IMR-90 (cell line): ENCODE data around the gene PRKD1. TPM values are rescaled to one million over a fixed set of nuclear protein-coding genes. Genes with fewer than 3 reads are reported as not detected.

Experiments
- ATAC-seq: fragments of 200-7000 bp; cut with Tn5 transposase; 2 replicates; pipeline ENCODE4 v1.9.1; 2020; ENCODE audit warnings: low read depth, mild to moderate bottlenecking, moderate library complexity
- BruUV-seq: library from RNA; stranded (reverse); fragments of 400-500 nt; replicated peaks from 2 replicates; lab custom pipeline; 2021; lab: Mats Ljungman, UMichigan
- CTCF ChIA-PET: fragments of 300-600 bp; formaldehyde crosslinking; extraction: SDS; loops from one replicate; lab custom pipeline; 2021; ENCODE audit warnings: antibody characterized with exemption; lab: Yijun Ruan, JAX
- POLR2A ChIA-PET: fragments of 300-600 bp; sonication (Branson Sonifier 250); formaldehyde crosslinking; loops from one replicate; lab custom pipeline; 2022; ENCODE audit warnings: antibody characterized with exemption; ENCODE audit not compliant: unreplicated experiment; lab: Charles Lee
- DNase-seq: peaks from one replicate; pipeline ENCODE4 v3.0.0; 2013
- H2AFZ ChIP-seq: replicated peaks from 2 replicates; pipeline ENCODE3; 2013; ENCODE audit warnings: low read length, mild to moderate bottlenecking; ENCODE audit not compliant: poor library complexity
- H2AK5ac ChIP-seq: 2 replicates; pipeline ENCODE4 v1.6.1; 2013; ENCODE audit warnings: low read depth, low read length, inconsistent platforms
- H2AK9ac ChIP-seq: replicated peaks from 2 replicates; pipeline ENCODE3; 2013; ENCODE audit warnings: mild to moderate bottlenecking, low read depth, low read length, moderate library complexity; ENCODE audit not compliant: poor library complexity
- H2BK120ac ChIP-seq: 2 replicates; pipeline ENCODE4 v1.6.1; 2013; ENCODE audit warnings: low read depth, low read length, inconsistent platforms
- H2BK15ac ChIP-seq: 3 replicates; pipeline ENCODE4 v1.6.1; 2013; ENCODE audit warnings: low read depth, low read length, inconsistent platforms
- H2BK20ac ChIP-seq: 2 replicates; pipeline ENCODE4 v1.6.1; 2013; ENCODE audit warnings: low read depth, mild to moderate bottlenecking, inconsistent platforms, low read length, moderate library complexity
- H2BK5ac ChIP-seq: 2 replicates; pipeline ENCODE4 v1.6.1; 2013; ENCODE audit warnings: mild to moderate bottlenecking, low read depth, low read length, inconsistent platforms; ENCODE audit not compliant: poor library complexity, severe bottlenecking
- H3K14ac ChIP-seq: replicated peaks from 2 replicates; pipeline ENCODE4 v1.6.1; 2013; ENCODE audit warnings: low read depth, low read length, inconsistent platforms
- H3K18ac ChIP-seq: 2 replicates; pipeline ENCODE4 v1.6.1; 2013; ENCODE audit warnings: low read depth, low read length, control low read depth
- H3K23ac ChIP-seq: 2 replicates; pipeline ENCODE4 v1.6.1; 2013; ENCODE audit warnings: low read depth, low read length, inconsistent platforms
- H3K27ac ChIP-seq: 2 replicates; pipeline ENCODE4 v1.5.1; 2013; ENCODE audit warnings: mild to moderate bottlenecking, control low read depth, low read length; ENCODE audit not compliant: insufficient read depth
- H3K27me3 ChIP-seq: 2 replicates; pipeline ENCODE4 v1.6.1; 2013; ENCODE audit warnings: low read length; ENCODE audit not compliant: control insufficient read depth, insufficient read depth
- H3K36me3 ChIP-seq: 2 replicates; pipeline ENCODE4 v1.6.1; 2013; ENCODE audit warnings: low read length, mixed read lengths; ENCODE audit not compliant: control insufficient read depth, insufficient read depth
- H3K4ac ChIP-seq: 2 replicates; pipeline ENCODE4 v1.6.1; 2013; ENCODE audit warnings: low read depth, low read length, inconsistent platforms
- H3K4me1 ChIP-seq: 2 replicates; pipeline ENCODE4 v1.6.1; 2013; ENCODE audit warnings: low read length, mixed read lengths; ENCODE audit not compliant: control insufficient read depth, insufficient read depth
- H3K4me2 ChIP-seq: 2 replicates; pipeline ENCODE4 v1.6.1; 2013; ENCODE audit warnings: low read depth, mild to moderate bottlenecking, control low read depth, low read length, moderate library complexity
- H3K4me3 ChIP-seq: 2 replicates; pipeline ENCODE4 v1.5.1; 2013; ENCODE audit warnings: low read depth, mild to moderate bottlenecking, control low read depth, low read length, moderate library complexity; ENCODE audit not compliant: insufficient read depth
- H3K56ac ChIP-seq: 2 replicates; pipeline ENCODE4 v1.6.1; 2013; ENCODE audit warnings: low read length, inconsistent platforms; ENCODE audit not compliant: insufficient read depth; ENCODE audit errors: extremely low read depth
- H3K79me1 ChIP-seq, 2 experiments: 2 replicates each; pipeline ENCODE4 v1.6.1; 2013; ENCODE audit warnings: low read length in 2 of 2, inconsistent platforms in 1 of 2, low read depth in 1 of 2
- H3K9ac ChIP-seq: 2 replicates; pipeline ENCODE4 v1.6.1; 2013; ENCODE audit warnings: low read depth, low read length, control low read depth
- H3K9me1 ChIP-seq: 2 replicates; pipeline ENCODE4 v1.6.1; 2013; ENCODE audit warnings: low read length, inconsistent platforms; ENCODE audit not compliant: insufficient read depth
- H3K9me3 ChIP-seq: 2 replicates; pipeline ENCODE4 v1.6.1; 2013; ENCODE audit warnings: low read length; ENCODE audit not compliant: control insufficient read depth, insufficient read depth
- H4K20me1 ChIP-seq: 2 replicates; pipeline ENCODE4 v1.6.1; 2013; ENCODE audit warnings: low read length, inconsistent platforms; ENCODE audit not compliant: insufficient read depth
- H4K5ac ChIP-seq: 2 replicates; pipeline ENCODE4 v1.6.1; 2013; ENCODE audit warnings: mild to moderate bottlenecking, low read depth, low read length, control low read depth
- H4K8ac ChIP-seq, 2 experiments: 2 replicates each; pipeline ENCODE4 v1.6.1; 2013; ENCODE audit warnings: low read depth in 2 of 2, low read length in 2 of 2, control low read depth in 1 of 2, inconsistent platforms in 1 of 2
- H4K91ac ChIP-seq: 2 replicates; pipeline ENCODE4 v1.6.1; 2013; ENCODE audit warnings: low read depth, low read length, inconsistent platforms; ENCODE audit not compliant: insufficient read depth
- NFE2L2 ChIP-seq: fragments of 150-350 bp; IDR thresholded peaks from 2 replicates; pipeline ENCODE4 v1.6.1; 2016; ENCODE audit warnings: low read depth, mild to moderate bottlenecking, low read length
- WGBS, 2 experiments: methylation state at CpG; one replicate each; pipeline versions ENCODE4 v1.1.5 to v1.1.7; 2013; ENCODE audit warnings: missing lambda C conversion rate in 2 of 2; ENCODE audit not compliant: insufficient read length in 1 of 2; ENCODE audit errors: extremely low coverage in 2 of 2; 5-methylcytosine and 5-hydroxymethylcytosine counted together
- dilution Hi-C: fragments of 300-500 bp; cut with HindIII; formaldehyde crosslinking; loops from one replicate; pipeline ENCODE4 v1.14.3; 2018; ENCODE audit warnings: low sequenced_read_pairs; ENCODE audit not compliant: unreplicated experiment
- in situ Hi-C: fragments of 300-500 bp; cut with MboI; formaldehyde crosslinking; loops from 3 replicates; pipeline ENCODE4 v1.14.3; 2019; ENCODE audit warnings: low sequenced_read_pairs, inconsistent platforms, mixed read lengths
- intact Hi-C: fragments of 100-400 bp; cut with micrococcal nuclease; formaldehyde crosslinking; loops from 2 replicates; pipeline ENCODE4 v1.10.0; 2022
- polyA plus RNA-seq, 3 experiments: library from polyadenylated mRNA; depleted of rRNA; stranded (reverse); fragments of >200 nt; gene quantifications; 2 replicates each; pipeline ENCODE4 v1.2.3, GENCODE V29; 2012; ENCODE audit warnings: low replicate concordance in 1 of 3
- total RNA-seq: library from RNA; depleted of rRNA; stranded (reverse); fragments of >200 nt; gene quantifications from 2 replicates; pipeline ENCODE4 v1.2.3, GENCODE V29; 2012

PRKD1 gene
- total and polyA plus RNA-seq, 2 of the 4 experiments (the other 2 are of a cell fraction): 12.9 to 14.2 TPM

DNA sequence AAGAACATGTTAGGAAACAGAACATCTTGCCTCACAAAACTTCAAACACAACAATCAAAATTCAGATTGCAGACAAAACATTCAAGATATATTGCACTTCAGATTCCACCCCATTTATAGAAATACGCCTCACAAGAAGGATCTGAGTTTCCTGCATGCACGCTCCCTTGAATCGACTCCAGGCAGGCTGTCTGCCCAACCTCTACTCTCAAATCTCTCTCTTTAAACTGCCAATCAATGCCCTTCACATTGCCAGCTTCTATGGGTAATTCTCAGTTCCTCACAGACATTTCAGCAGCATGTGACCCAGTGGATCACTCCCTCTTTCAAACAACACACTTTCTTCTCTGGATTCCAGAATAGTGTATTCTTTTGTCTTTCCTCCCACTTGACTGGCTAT lies 184.1 kb downstream of the PRKD1 start:
- Histone ChIP-seq H3K27ac (no peak overlapping the region), H3K4ac (no peak overlapping the region), H3K18ac (no peak overlapping the region), H2AK9ac (no peak overlapping the region), H3K14ac (no peak overlapping the region), H3K27me3 (no peaks in the 10 kb centered on the region), H3K9ac (no peak overlapping the region), H3K56ac (no peak overlapping the region), H2BK120ac (no peak overlapping the region), H2BK20ac (no peak overlapping the region), H2AFZ (no peak overlapping the region), H4K8ac (no peak overlapping the region), H3K79me1 (peaks cover 10 to 24% of the 10 kb centered on the region in 2 experiments; a peak in 3 of 4 replicates), H2BK5ac (no peak overlapping the region), H4K91ac (no peak overlapping the region), H3K36me3 (no peaks in the 10 kb centered on the region), H3K9me1 (peaks cover 2% of the 10 kb centered on the region; the same call in 1 of the 2 replicates), H3K23ac (no peak overlapping the region), H3K9me3 (no peaks in the 10 kb centered on the region), H2BK15ac (no peak overlapping the region), H4K5ac (no peak overlapping the region), H4K20me1 (peaks cover 4% of the 10 kb centered on the region; the same call in 1 of the 2 replicates), H2AK5ac (no peak overlapping the region), H3K4me3 (no peak overlapping the region), H3K4me1 (peaks cover 2% of the 10 kb centered on the region; the same call in 1 of the 2 replicates), H3K4me2 (no peak overlapping the region)
- ATAC-seq (no peak), DNase-seq (no peak)
- in situ Hi-C loops: no loop called here
- intact Hi-C loops: no loop called here
- dilution Hi-C loops: no loop called here
- no TSS peak for BruUV-seq
- POLR2A ChIA-PET: no interaction called here
- TF ChIP-seq NFE2L2: no peak
- WGBS, 2 experiments: 43% methylated on average over 2 of the region's 3 CpGs; no CpG with 5 or more reads in 1 of the 2 experiments
- CTCF ChIA-PET: no interaction called here
